Lower leg skin (tissue), 4 donors: ENCODE measurements around the gene TUFM. TPM values are rescaled to one million over a fixed set of nuclear protein-coding genes. Genes with fewer than 3 reads are reported as not detected.

Source experiments
- DNase-seq, 2 donors: peaks; one replicate each; pipeline ENCODE4 v3.0.0-alpha.2; 2019; ENCODE audit warnings: low spot score in 2 of 2
- H3K4me3 ChIP-seq: fragments of 200-600 bp; sonication (generic); 2 replicates; pipeline ENCODE4 v1.5.1; 2017; ENCODE audit warnings: mild to moderate bottlenecking, low read depth; ENCODE audit not compliant: poor library complexity, severe bottlenecking
- CTCF ChIP-seq, 3 donors: fragments of 450-650 bp; IDR thresholded peaks; one replicate each; pipeline ENCODE4 v1.5.1; 2016; ENCODE audit warnings: antibody characterized with exemption in 3 of 3, mild to moderate bottlenecking in 3 of 3, moderate library complexity in 2 of 3
- POLR2A ChIP-seq, 2 donors: fragments of 450-650 bp; IDR thresholded peaks; one replicate each; pipeline ENCODE4 v1.6.1; 2016 to 2017; ENCODE audit warnings: antibody characterized with exemption in 2 of 2, mild to moderate bottlenecking in 1 of 2, moderate library complexity in 1 of 2
- WGBS, 2 donors: methylation state at CpG; one replicate each; pipeline ENCODE4 v1.1.5; 2018; 5-methylcytosine and 5-hydroxymethylcytosine counted together
- intact Hi-C: fragments of 100-400 bp; cut with DNase I; formaldehyde crosslinking; loops from one replicate; pipeline ENCODE4 v1.15.0; 2023; ENCODE audit warnings: low total_unique reads
- total RNA-seq, 4 donors: library from RNA; depleted of rRNA; stranded (reverse); fragments of >200 nt; gene quantifications; one replicate each; pipeline ENCODE4 v1.1.0, GENCODE V29; 2016

The TUFM gene
- total RNA-seq, 4 donors from 2014 or later: 103 to 121 (median 110) TPM

DNA sequence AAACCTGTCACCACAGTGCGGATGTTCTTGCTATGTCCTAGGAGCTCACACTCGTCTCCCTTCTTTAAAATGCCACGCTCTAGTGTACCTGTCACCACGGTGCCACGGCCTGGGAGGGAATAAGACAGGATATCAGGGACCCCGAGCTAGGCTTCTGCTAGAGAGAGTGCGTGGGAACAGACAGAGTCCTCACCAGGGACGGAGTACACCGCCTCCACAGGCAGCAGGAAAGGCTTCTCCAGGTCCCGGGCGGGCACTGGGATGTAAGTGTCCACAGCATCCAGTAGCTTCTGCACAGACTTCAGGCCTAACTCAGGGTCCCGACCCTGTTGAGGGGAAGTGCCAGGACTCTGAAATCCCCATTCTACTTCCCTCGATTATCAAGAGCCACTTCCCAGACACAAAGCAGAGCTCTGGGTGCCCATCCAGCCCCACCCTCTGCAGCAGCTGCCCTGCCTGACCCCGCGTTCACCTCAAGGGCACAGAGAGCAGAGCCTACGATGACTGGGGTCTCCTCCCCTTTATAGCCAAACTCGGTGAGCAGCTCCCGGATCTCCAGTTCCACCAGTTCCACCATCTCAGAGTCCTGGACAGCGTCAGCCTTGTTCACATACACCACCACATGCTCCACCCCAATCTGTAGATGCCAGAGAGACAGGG lies 1.8 kb downstream of the TUFM start:
- no peak overlapping the region for H3K4me3 ChIP-seq
- intact Hi-C loops: no loop called here
- no peak for DNase-seq
- 91 to 93% methylated on average over 18 to 19 of the region's 19 CpGs for WGBS, 2 donors
- no peak for TF ChIP-seq CTCF (IDR thresholded peaks at IDR 0.05)
- TF ChIP-seq POLR2A (IDR thresholded peaks at IDR 0.05): no peak

DNA sequence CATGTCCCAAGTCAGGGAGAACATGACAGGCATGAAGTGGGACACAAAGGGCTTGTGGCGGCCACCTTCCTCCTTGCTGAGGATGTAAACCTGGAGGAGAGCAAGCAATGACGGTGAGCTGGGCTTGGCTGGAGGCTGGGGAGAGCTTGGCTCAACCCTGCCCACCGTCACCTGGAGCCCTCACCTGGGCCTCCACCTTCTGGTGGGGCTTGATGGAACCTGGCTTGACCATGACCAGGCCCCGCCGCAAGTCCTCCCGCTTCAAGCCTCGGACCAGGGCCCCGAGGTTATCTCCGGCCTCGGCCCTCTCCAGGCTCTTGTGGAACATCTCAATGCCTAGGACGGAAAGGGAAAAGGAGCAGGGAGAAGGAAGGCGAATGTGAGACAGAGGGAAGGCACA lies 2.4 kb downstream of the TUFM start:
- H3K4me3 ChIP-seq: no peak overlapping the region
- 92 to 95% methylated on average over 11 to 12 of the region's 12 CpGs for WGBS, 2 donors
- intact Hi-C loops: no loop called here
- DNase-seq: no peak
- TF ChIP-seq CTCF (IDR thresholded peaks at IDR 0.05) (no peak), POLR2A (IDR thresholded peaks at IDR 0.05) (no peak)

- TF ChIP-seq POLR2A (IDR thresholded peaks at IDR 0.05): no peak
- no peak for TF ChIP-seq CTCF (IDR thresholded peaks at IDR 0.05)
- H3K4me3 ChIP-seq: no peak overlapping the region
- no peak for DNase-seq
- intact Hi-C loops: no loop called here
- WGBS, 2 donors: 87 to 88% methylated on average over 7 of the region's 7 CpGs
Observed at GRCh38 chr16:28842696-28843095, 3.5 kb downstream of the TUFM start.

- DNase-seq: no peak
- 25 to 39% methylated on average over 1 of the region's 1 CpG for WGBS, 2 donors
- intact Hi-C loops: no loop called here
- no peak for TF ChIP-seq POLR2A (IDR thresholded peaks at IDR 0.05)
- TF ChIP-seq CTCF (IDR thresholded peaks at IDR 0.05): no peak
- no peak overlapping the region for H3K4me3 ChIP-seq
Observed at GRCh38 chr16:28839899-28840298, 6.2 kb downstream of the TUFM start.

DNA sequence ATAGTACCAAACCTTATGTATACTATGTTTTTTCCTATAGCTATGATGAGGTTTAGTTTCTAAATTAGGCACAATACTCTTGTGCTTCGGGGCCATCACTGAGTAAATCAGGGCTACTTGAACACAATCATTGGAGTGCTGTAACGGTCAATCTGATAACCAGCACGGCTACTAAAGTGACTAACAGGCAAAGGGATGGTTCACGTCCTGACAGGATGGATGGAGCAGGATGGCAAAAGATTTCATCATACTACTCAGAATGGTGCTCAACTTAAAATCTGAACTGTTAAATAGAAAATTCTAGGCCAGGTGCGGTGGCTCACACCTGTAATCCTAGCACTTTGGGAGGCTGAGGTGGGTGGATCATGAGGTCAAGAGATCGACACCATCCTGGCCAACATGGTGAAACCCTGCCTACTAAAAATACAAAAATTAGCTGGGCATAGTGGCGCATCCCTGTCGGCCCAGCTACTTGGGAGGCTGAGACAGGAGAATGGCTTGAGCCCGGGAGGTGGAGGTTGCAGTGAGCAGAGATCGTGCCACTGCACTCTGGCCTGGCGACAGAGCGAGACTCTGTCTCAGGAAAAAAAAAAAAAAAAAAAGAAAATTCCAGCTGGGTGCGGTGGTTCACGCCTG lies 7.0 kb downstream of the TUFM start:
- 92 to 93% methylated on average over 14 of the region's 14 CpGs for WGBS, 2 donors

More for the DNA sequence above, 7.0 kb downstream of the TUFM start:
- DNase-seq: no peak
- TF ChIP-seq CTCF (IDR thresholded peaks at IDR 0.05): no peak
- no peak for TF ChIP-seq POLR2A (IDR thresholded peaks at IDR 0.05)
- H3K4me3 ChIP-seq: no peak overlapping the region
- intact Hi-C loops: no loop called here
